H1 (cell line): Measurements from ENCODE around the gene PGM1. TPM values are rescaled to one million over a fixed set of nuclear protein-coding genes. Genes with fewer than 3 reads are reported as not detected.
"Not testable (repeated sequence)": the region's sequence is repeated elsewhere in the genome, so short reads cannot be mapped to it uniquely, and the experiment has no call there.

Source experiments
- CTCF ChIA-PET: fragments of 300-600 bp; sonication (Branson Sonifier 250); formaldehyde crosslinking; loops from one replicate; lab custom pipeline; 2021; ENCODE audit not compliant: partially characterized antibody; lab: Charles Lee
- POLR2A ChIA-PET: fragments of 300-600 bp; sonication (Branson Sonifier 250); formaldehyde crosslinking; loops from one replicate; lab custom pipeline; 2021; ENCODE audit warnings: inconsistent platforms; ENCODE audit not compliant: partially characterized antibody; lab: Charles Lee
- DNase-seq, 2 experiments: peaks; one replicate each; pipeline versions ENCODE4 v3.0.0 to v3.0.0-alpha.2; 2010 to 2022; ENCODE audit warnings: low spot score in 2 of 2, low read depth in 1 of 2, mixed read lengths in 1 of 2
- FAIRE-seq: peaks from 2 replicates; lab custom pipeline; 2011; peaks lifted over from hg19 to GRCh38; lab: Jason Lieb, UNC
- H2AFZ ChIP-seq: 2 replicates; pipeline ENCODE4 v1.8.1; 2012; ENCODE audit warnings: low read length, inconsistent platforms
- H2AK5ac ChIP-seq: 2 replicates; pipeline ENCODE4 v1.6.1; 2013; ENCODE audit warnings: low read depth, low read length
- H2BK120ac ChIP-seq: replicated peaks from 2 replicates; pipeline ENCODE3; 2013; ENCODE audit warnings: low read depth, low read length, inconsistent platforms
- H2BK12ac ChIP-seq: 2 replicates; pipeline ENCODE4 v1.6.1; 2013; ENCODE audit warnings: low read depth, low read length
- H2BK15ac ChIP-seq: 2 replicates; pipeline ENCODE4 v1.6.1; 2013; ENCODE audit warnings: low read length
- H2BK20ac ChIP-seq: 2 replicates; pipeline ENCODE4 v1.6.1; 2013; ENCODE audit warnings: low read length
- H2BK5ac ChIP-seq: 2 replicates; pipeline ENCODE4 v1.6.1; 2013; ENCODE audit warnings: low read depth, low read length
- H3K14ac ChIP-seq: 2 replicates; pipeline ENCODE4 v1.6.1; 2013; ENCODE audit warnings: inconsistent platforms; ENCODE audit not compliant: insufficient read length
- H3K18ac ChIP-seq: 2 replicates; pipeline ENCODE4 v1.6.1; 2013; ENCODE audit warnings: low read length; ENCODE audit errors: extremely low read depth
- H3K23ac ChIP-seq: 2 replicates; pipeline ENCODE4 v1.6.1; 2013; ENCODE audit warnings: inconsistent platforms; ENCODE audit not compliant: insufficient read length
- H3K23me2 ChIP-seq: 2 replicates; pipeline ENCODE4 v1.6.1; 2013; ENCODE audit warnings: low read depth, low read length
- H3K27ac ChIP-seq: 2 replicates; pipeline ENCODE4 v1.6.1; 2011; ENCODE audit warnings: low read depth, low read length, inconsistent platforms
- H3K27me3 ChIP-seq, 4 experiments: replicated peaks in 1 of 4; 1 replicate in 1 of 4; 2 replicates in 3 of 4; pipeline versions ENCODE4 v1.6.1 to v1.8.1; 2011 to 2013; ENCODE audit warnings: low read length in 3 of 4, mild to moderate bottlenecking in 3 of 4, inconsistent platforms in 2 of 4, mixed read lengths in 2 of 4, moderate library complexity in 1 of 4; ENCODE audit not compliant: control insufficient read depth in 3 of 4, insufficient read depth in 3 of 4; ENCODE audit errors: extremely low read depth in 1 of 4
- H3K36me3 ChIP-seq, 4 experiments: 2 replicates each; pipeline versions ENCODE4 v1.6.1 to v1.8.1; 2011 to 2013; ENCODE audit warnings: mild to moderate bottlenecking in 4 of 4, low read length in 3 of 4, moderate library complexity in 2 of 4, control low read depth in 1 of 4, inconsistent platforms in 1 of 4; ENCODE audit not compliant: insufficient read depth in 4 of 4, control insufficient read depth in 2 of 4
- H3K4ac ChIP-seq: replicated peaks from 2 replicates; pipeline ENCODE3; 2013; ENCODE audit warnings: low read length, low read depth, mixed read lengths, inconsistent platforms; ENCODE audit not compliant: insufficient read length
- H3K4me1 ChIP-seq, 4 experiments: replicated peaks in 1 of 4; 1 replicate in 1 of 4; 2 replicates in 3 of 4; pipeline versions ENCODE4 v1.6.1 to v1.8.1; 2011 to 2013; ENCODE audit warnings: low read length in 3 of 4, inconsistent platforms in 2 of 4, mixed read lengths in 1 of 4; ENCODE audit not compliant: insufficient read depth in 4 of 4, control insufficient read depth in 3 of 4
- H3K4me2 ChIP-seq, 2 experiments: 2 replicates each; pipeline versions ENCODE4 v1.6.1 to v1.8.1; 2011 to 2013; ENCODE audit warnings: low read depth in 2 of 2, low read length in 2 of 2, control low read depth in 1 of 2, inconsistent platforms in 1 of 2, mild to moderate bottlenecking in 1 of 2; ENCODE audit not compliant: insufficient read depth in 1 of 2
- H3K4me3 ChIP-seq, 4 experiments: fragments of 200-600, 300-600 bp in 1 of 4; sonication (generic), shearing (Covaris generic), sonication (Bioruptor Twin) in 1 of 4; 2 replicates each; pipeline versions ENCODE4 v1.5.1 to v1.8.1; 2011 to 2016; ENCODE audit warnings: low read length in 4 of 4, low read depth in 3 of 4, control low read depth in 2 of 4, inconsistent platforms in 2 of 4, mild to moderate bottlenecking in 2 of 4, mixed read lengths in 1 of 4, moderate library complexity in 1 of 4; ENCODE audit not compliant: insufficient read depth in 2 of 4; ENCODE audit errors: extremely low read depth in 1 of 4
- H3K56ac ChIP-seq: replicated peaks from 2 replicates; pipeline ENCODE3; 2013; ENCODE audit warnings: low read depth, mild to moderate bottlenecking, mixed read lengths, low read length, inconsistent platforms; ENCODE audit not compliant: insufficient read length
- H3K79me1 ChIP-seq: 2 replicates; pipeline ENCODE4 v1.6.1; 2013; ENCODE audit warnings: low read depth, low read length, control low read depth
- H3K79me2 ChIP-seq, 2 experiments: 2 replicates each; pipeline versions ENCODE4 v1.6.1 to v1.8.1; 2012 to 2013; ENCODE audit warnings: low read length in 2 of 2, mild to moderate bottlenecking in 2 of 2, inconsistent platforms in 1 of 2; ENCODE audit not compliant: insufficient read depth in 2 of 2, control insufficient read depth in 1 of 2
- H3K9ac ChIP-seq, 4 experiments: replicated peaks in 1 of 4; 1 replicate in 1 of 4; 2 replicates in 3 of 4; pipeline versions ENCODE4 v1.6.1 to v1.8.1; 2011 to 2013; ENCODE audit warnings: low read depth in 3 of 4, low read length in 3 of 4, control low read depth in 2 of 4, mild to moderate bottlenecking in 2 of 4, moderate library complexity in 2 of 4, inconsistent platforms in 1 of 4; ENCODE audit errors: extremely low read depth in 1 of 4
- H3K9me3 ChIP-seq, 2 experiments: 2 replicates each; pipeline versions ENCODE4 v1.6.1 to v1.8.1; 2012 to 2013; ENCODE audit warnings: mild to moderate bottlenecking in 2 of 2, moderate library complexity in 2 of 2, control low read depth in 1 of 2, inconsistent platforms in 1 of 2, low read depth in 1 of 2, low read length in 1 of 2, mixed read lengths in 1 of 2; ENCODE audit not compliant: insufficient read depth in 2 of 2
- H4K20me1 ChIP-seq, 2 experiments: replicated peaks in 1 of 2; 2 replicates each; pipeline versions ENCODE3 to v1.8.1; 2011 to 2013; ENCODE audit warnings: inconsistent platforms in 2 of 2, low read length in 2 of 2, mild to moderate bottlenecking in 1 of 2; ENCODE audit not compliant: insufficient read depth in 2 of 2, control insufficient read depth in 1 of 2
- H4K5ac ChIP-seq: 2 replicates; pipeline ENCODE4 v1.6.1; 2013; ENCODE audit warnings: low read length, low read depth, mixed read lengths, inconsistent platforms; ENCODE audit not compliant: insufficient read length
- H4K8ac ChIP-seq: 2 replicates; pipeline ENCODE4 v1.8.0; 2013; ENCODE audit warnings: mild to moderate bottlenecking, moderate library complexity, low read length, inconsistent platforms; ENCODE audit not compliant: insufficient read depth; ENCODE audit errors: extremely low read depth
- H4K91ac ChIP-seq: replicated peaks from 2 replicates; pipeline ENCODE3; 2013; ENCODE audit warnings: low read length, mixed read lengths, inconsistent platforms; ENCODE audit not compliant: insufficient read length
- HDAC2 ChIP-seq, 2 experiments: fragments of 300-600 bp in 1 of 2; sonication (generic) in 1 of 2; IDR thresholded peaks; 2 replicates each; pipeline ENCODE4 v1.6.1; 2011 to 2012; ENCODE audit warnings: low read depth in 2 of 2, low read length in 2 of 2, mild to moderate bottlenecking in 2 of 2, moderate library complexity in 2 of 2, borderline replicate concordance in 1 of 2, inconsistent platforms in 1 of 2
- RFX5 ChIP-seq: IDR thresholded peaks from 2 replicates; pipeline ENCODE4 v1.6.1; 2011; ENCODE audit warnings: low read depth, low read length, improper control_type of control experiment, borderline replicate concordance
- SP4 ChIP-seq: IDR thresholded peaks from 2 replicates; pipeline ENCODE4 v1.6.1; 2012; ENCODE audit warnings: low read length, inconsistent platforms
- TBP ChIP-seq: IDR thresholded peaks from 2 replicates; pipeline ENCODE4 v1.6.1; 2011; ENCODE audit warnings: low read depth, low read length, improper control_type of control experiment
- ZNF274 ChIP-seq: IDR thresholded peaks from 2 replicates; pipeline ENCODE4 v1.7.0; 2012; ENCODE audit warnings: low read length, borderline replicate concordance; ENCODE audit errors: extremely low read depth
- WGBS, 2 experiments: shearing (Covaris generic) in 1 of 2; methylation state at CpG; one replicate each; pipeline versions ENCODE4 v1.1.6 to v1.1.7; 2013 to 2015; ENCODE audit warnings: low lambda C conversion rate in 2 of 2, mixed read lengths in 2 of 2, inconsistent platforms in 1 of 2, low coverage in 1 of 2, missing lambda C conversion rate in 1 of 2; ENCODE audit not compliant: insufficient replicate concordance in 2 of 2, insufficient coverage in 1 of 2, insufficient read length in 1 of 2; ENCODE audit errors: extremely low coverage in 1 of 2, missing lambda C conversion rate in 1 of 2; 5-methylcytosine and 5-hydroxymethylcytosine counted together
- polyA plus RNA-seq, 7 experiments: library from polyadenylated mRNA; depleted of rRNA in 3 of 7; stranded (reverse) in 5 of 7; unstranded in 2 of 7; fragments of >200 nt in 5 of 7; fragments of 200-250 nt in 2 of 7; gene quantifications; 1 replicate in 5 of 7; 2 replicates in 1 of 7; 4 replicates in 1 of 7; pipeline versions ENCODE4 v1.2.1 to v1.2.3, GENCODE V29; 2011 to 2013; ENCODE audit warnings: missing spikeins in 2 of 7, mixed read lengths in 2 of 7
- total RNA-seq: library from RNA; stranded (reverse); fragmentation: NEBNext Ultra II Directional; extraction: Animal tissue kit (Norgen Biotek cat#: 25700); gene quantifications from 2 replicates; pipeline ENCODE4 v1.2.1, GENCODE V29; 2021

Gene PGM1
- total and polyA plus RNA-seq, 2 of the 8 experiments (the other 6 are each of a cell fraction or from before 2014, with no cell fraction given) = 33.0 to 65.4 TPM

DNA sequence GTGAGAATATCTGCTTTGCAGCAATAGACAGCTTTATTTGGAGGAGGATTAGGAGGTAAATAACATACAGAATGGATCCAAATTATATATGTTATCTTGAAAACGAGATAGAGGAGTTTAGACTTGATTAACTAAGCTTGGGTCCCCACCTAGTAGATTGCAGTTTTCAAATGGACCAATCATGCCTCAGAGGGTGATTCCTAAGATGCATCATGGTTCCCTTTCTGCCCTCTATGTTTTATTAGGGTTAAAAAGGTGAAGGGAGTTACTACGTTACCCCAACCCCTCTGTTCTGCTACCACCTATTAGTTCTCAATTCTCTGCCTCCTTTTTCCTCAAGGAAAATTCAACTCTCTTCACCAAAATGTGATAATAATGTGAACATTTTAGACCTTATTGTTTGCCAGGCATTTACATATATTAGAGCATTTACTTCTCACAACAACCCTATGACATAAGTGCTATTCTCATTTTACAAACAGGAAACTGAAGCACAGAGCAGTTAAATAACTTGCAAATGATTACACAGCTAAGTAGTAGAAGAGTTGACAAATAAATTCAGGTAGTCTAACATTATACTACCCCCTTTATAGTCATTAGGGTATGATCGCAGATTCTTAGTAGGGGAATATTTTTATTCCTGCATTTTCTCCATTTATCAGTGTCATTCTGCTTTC, 23.4 kb upstream of the PGM1 start (continued):
- no peak for TF ChIP-seq ZNF274
- no peak for TF ChIP-seq SP4
- TF ChIP-seq RFX5 = no peak
- TF ChIP-seq TBP = no peak
- TF ChIP-seq HDAC2 (IDR thresholded peaks at IDR 0.05; ENCODE audit: borderline replicate concordance in 1 of 2, low read depth in 2 of 2, low read length in 2 of 2) = no peak
- TF ChIP-seq, all 59 proteins: peak for 0

DNA sequence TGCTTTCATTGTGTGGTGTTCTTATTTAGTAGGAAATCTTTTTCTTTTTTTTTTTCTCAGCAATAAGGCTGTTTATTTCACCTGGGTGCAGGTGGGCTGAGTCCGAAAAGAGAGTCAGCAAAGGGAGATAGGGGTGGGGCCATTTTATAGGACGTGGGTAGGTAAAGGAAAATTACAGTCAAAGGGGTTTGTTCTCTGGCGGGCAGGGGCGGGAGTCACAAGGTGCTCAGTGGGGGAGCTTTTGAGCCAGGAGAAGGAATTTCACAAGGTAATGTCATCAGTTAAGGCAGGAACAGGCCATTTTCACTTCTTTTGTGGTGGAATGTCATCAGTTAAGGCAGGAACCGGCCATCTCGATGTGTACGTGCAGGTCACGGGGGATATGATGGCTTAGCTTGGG, 20.5 kb upstream of the PGM1 start:
- WGBS, 2 experiments = 23% methylated on average over 8 of the region's 8 CpGs; no CpG with 5 or more reads in 1 of the 2 experiments
- DNase-seq = not testable (repeated sequence)

More for the DNA sequence above, 20.5 kb upstream of the PGM1 start:
- H3K18ac ChIP-seq, H4K20me1 ChIP-seq, H3K9me3 ChIP-seq, H3K27me3 ChIP-seq, H3K23me2 ChIP-seq, H3K27ac ChIP-seq, H3K56ac ChIP-seq, H3K4ac ChIP-seq, H2BK15ac ChIP-seq, H3K4me2 ChIP-seq, H3K4me3 ChIP-seq, H3K9ac ChIP-seq, H3K14ac ChIP-seq, H2AFZ ChIP-seq, H4K8ac ChIP-seq, H2BK20ac ChIP-seq, H3K79me2 ChIP-seq, H2BK12ac ChIP-seq, H3K23ac ChIP-seq, FAIRE-seq, H2BK5ac ChIP-seq, H2BK120ac ChIP-seq, H3K36me3 ChIP-seq, H2AK5ac ChIP-seq, H3K79me1 ChIP-seq, H4K91ac ChIP-seq: not testable (repeated sequence)
- H3K4me1 ChIP-seq = peaks cover 0 to 14% (median 12%) of the 10 kb centered on the region in 4 experiments
- ChIA-PET POLR2A (interaction anchor here (1.2 to 1.9 kb wide), 2 partner anchors 10 to 30 kb away, joined by 3 to 6 read pairs; no protein-coding TSS in a partner anchor), CTCF (interaction anchor here (11.1 kb wide), 1 partner anchor 14 kb away, joined by 153 read pairs; no protein-coding TSS in a partner anchor)
- H4K5ac ChIP-seq = peak overlapping the region; percentile 88
